Inflammatory macrophage (primary cell): Measurements from ENCODE around the gene OR51A4.
"Not testable (repeated sequence)": the region's sequence is repeated elsewhere in the genome, so short reads cannot be mapped to it uniquely, and the experiment has no call there.

ENCODE experiments used
- DNase-seq, 2 donors: peaks; one replicate each; pipeline ENCODE4 v3.0.0-alpha.2; 2020 to 2022
- total RNA-seq, 18 experiments: gene quantifications; one replicate each; lab custom pipeline; 2026; ENCODE audit warnings: mixed read lengths in 6 of 18, inconsistent platforms in 2 of 18; lab: John Stamatoyannopoulos, UW

OR51A4 gene
- total RNA-seq = 0 to 0.11 (median 0) reads per million in 18 experiments

GRCh38 chr11:4947505-4947904, at the start of gene OR51A4:
Gene OR51A4 (minus strand): TSS chr11:4947605. CDS start chr11:4947100, 505 bp downstream.
- no peak for DNase-seq

GRCh38 chr11:4994551-4994950, 47.1 kb upstream of the OR51A4 start, which contains the start of gene OR51L1:
Gene OR51L1 (plus strand): TSS chr11:4994851. CDS start chr11:4998983, 4,132 bp downstream.
- no peak for DNase-seq

GRCh38 chr11:4991060-4991459, 43.7 kb upstream of the OR51A4 start:
- no peak for DNase-seq

DNA sequence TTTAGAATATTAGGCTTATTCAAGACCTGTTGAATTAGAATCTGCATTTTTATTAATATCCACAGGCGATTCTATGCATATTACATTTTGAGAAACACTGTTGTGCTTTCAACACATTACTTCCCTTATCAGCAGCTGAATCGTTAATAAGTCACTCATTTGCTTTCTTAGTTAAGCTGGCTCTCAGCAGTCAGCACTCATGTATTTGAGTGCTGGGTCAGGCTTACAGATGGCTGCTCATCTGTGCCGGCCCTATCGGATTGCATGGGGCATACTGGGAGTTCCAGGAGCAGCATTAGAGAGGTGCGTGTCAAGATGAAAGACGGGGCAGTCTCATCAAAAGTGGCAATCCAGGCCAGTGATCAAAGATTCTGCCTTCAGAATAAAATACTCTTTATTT, 36.4 kb upstream of the OR51A4 start:
- no peak for DNase-seq

DNA sequence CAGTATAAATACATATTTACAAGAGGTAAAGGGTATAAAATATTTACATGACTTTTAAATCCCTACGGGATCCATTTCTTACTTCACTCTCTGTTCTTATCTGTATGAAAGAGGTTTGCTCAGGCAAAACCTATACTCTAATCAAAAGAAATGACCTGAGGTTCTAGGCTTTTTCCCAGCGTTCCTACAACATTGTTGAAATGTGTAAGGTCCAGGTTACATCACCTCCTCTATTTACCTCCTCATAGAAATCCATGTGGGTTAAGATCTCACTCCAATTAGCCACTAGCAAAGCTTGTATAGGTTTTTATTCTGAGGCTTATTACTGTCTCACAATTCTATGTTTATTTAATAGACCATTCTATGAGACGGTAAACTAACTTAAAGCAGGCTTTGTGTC, 35.3 kb upstream of the OR51A4 start:
- no peak for DNase-seq

GRCh38 chr11:4979036-4979435, 31.6 kb upstream of the OR51A4 start:
- no peak for DNase-seq

GRCh38 chr11:4975436-4975835, 28.0 kb upstream of the OR51A4 start:
- DNase-seq = no peak

- DNase-seq = no peak
Observed at GRCh38 chr11:4962816-4963215, 15.4 kb upstream of the OR51A4 start.

- DNase-seq = no peak
Observed at GRCh38 chr11:4960877-4961276, 13.5 kb upstream of the OR51A4 start.

- DNase-seq = no peak
Observed at GRCh38 chr11:4957396-4957795, 10.0 kb upstream of the OR51A4 start.

DNA sequence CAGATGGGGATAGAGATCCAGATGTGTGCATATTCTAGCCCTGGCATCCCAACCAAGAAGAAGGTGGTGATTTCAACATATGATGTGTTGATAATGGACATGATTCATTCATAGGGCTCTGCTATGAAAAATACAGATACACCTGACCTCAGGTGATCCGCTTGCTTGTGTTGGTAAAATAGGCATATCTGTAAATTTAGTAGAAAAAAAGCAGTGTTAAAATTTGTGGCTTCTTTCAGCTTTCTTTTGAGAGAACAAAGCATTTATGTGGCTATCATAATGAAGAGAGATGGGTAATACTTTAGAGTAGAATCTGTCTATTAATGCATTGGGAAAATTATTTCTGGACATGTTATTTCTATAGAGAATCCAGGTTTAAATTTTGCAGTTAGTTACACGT, 8.2 kb upstream of the OR51A4 start, which contains the start of gene OR51A2:
Gene OR51A2, minus strand, starts transcription at position 101 of the 400 bp plus-strand sequence. Its CDS starts 0 bp downstream, at position 101.
- DNase-seq = not testable (repeated sequence)

DNA sequence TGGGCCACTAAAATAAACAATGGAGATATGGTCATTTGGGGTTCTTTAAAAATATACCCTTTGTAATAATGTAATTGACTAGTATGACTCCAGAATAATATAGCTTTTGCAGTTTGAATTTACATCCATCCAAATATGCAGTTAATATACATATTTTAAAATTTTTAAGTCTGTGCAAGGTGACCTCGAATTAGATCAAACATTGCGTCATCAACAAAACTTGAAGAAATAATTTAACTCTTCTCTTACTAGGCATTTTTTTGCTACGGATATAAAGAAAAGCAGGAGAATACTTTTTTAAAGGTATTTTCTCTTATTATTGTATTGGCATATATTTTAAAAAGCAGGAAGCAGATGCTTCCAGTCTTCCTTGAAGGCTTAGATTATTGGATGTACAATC, 10.7 kb downstream of the OR51A4 start:
- no peak for DNase-seq

GRCh38 chr11:4932751-4933150, 14.7 kb downstream of the OR51A4 start:
- DNase-seq = no peak

- no peak for DNase-seq
Observed at GRCh38 chr11:4926608-4927007, 20.8 kb downstream of the OR51A4 start.

- no peak for DNase-seq
Observed at GRCh38 chr11:4924239-4924638, 23.2 kb downstream of the OR51A4 start, which contains the start of gene OR51G1. Gene OR51G1 (minus strand): TSS chr11:4924339. CDS start chr11:4924339, 0 bp downstream.

DNA sequence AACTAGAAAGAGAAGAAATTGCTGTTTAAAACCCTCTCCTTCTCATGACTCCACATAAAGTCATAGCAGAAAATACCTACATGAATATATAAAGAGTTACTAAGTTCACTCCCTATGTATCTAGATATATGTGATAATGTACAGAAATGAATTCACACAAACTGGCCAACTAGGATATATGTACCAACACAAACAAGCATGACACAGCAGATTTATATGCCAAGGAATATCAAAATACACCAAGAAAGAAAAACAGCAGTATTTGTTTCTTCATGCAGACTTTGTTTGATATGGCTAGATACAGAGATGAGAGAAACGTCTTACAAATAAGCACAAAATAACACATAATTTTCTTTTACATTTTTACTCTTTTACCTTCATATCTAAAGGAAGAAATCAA, 25.1 kb downstream of the OR51A4 start:
- no peak for DNase-seq

- no peak for DNase-seq
Observed at GRCh38 chr11:4921796-4922195, 25.6 kb downstream of the OR51A4 start.

- DNase-seq = no peak
Observed at GRCh38 chr11:4919250-4919649, 28.2 kb downstream of the OR51A4 start, which contains the start of gene OR51G2. Gene OR51G2 (minus strand): TSS chr11:4919350. CDS start chr11:4915663, 3,687 bp downstream.

GRCh38 chr11:4916581-4916980, 30.8 kb downstream of the OR51A4 start:
- no peak for DNase-seq

GRCh38 chr11:4903484-4903883, 43.9 kb downstream of the OR51A4 start, which contains the start of gene OR51A7:
Gene OR51A7 (plus strand): TSS chr11:4903783. CDS start chr11:4907370, 3,587 bp downstream.
- DNase-seq = no peak
